HG03558 (cell line): ENCODE measurements around the gene RXRA.

Experiments
- ATAC-seq: cut with Tn5 transposase; IDR thresholded peaks from one replicate; pipeline ENCODE4 v1.9.1; 2021; ENCODE audit warnings: moderate number of reproducible peaks; ENCODE audit not compliant: unreplicated experiment; ENCODE audit errors: extremely low read depth

RXRA gene

DNA sequence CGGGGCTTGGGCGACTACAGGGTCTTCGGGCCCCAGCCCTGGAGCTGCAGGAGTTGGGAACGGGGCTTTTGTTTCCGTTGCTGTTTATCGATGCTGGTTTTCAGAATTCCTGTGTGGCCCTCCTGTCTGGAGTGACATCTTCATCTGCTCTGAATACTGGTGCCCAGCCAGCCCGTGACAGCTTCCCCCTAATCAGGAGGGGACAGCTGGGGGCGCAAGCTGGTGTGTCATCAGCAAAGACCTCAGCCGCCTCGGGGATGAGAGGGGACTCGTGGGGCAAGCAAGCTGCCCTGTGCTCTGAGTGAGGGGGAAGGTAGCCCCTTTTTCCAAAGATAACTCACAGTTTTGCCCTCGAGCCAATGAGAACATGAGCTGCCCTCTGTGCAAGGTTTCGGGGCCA, 110.7 kb downstream of the RXRA start:
- no peak for ATAC-seq

- no peak for ATAC-seq
Measured at GRCh38 chr9:134437403-134438194, 111.3 kb downstream of the RXRA start.

DNA sequence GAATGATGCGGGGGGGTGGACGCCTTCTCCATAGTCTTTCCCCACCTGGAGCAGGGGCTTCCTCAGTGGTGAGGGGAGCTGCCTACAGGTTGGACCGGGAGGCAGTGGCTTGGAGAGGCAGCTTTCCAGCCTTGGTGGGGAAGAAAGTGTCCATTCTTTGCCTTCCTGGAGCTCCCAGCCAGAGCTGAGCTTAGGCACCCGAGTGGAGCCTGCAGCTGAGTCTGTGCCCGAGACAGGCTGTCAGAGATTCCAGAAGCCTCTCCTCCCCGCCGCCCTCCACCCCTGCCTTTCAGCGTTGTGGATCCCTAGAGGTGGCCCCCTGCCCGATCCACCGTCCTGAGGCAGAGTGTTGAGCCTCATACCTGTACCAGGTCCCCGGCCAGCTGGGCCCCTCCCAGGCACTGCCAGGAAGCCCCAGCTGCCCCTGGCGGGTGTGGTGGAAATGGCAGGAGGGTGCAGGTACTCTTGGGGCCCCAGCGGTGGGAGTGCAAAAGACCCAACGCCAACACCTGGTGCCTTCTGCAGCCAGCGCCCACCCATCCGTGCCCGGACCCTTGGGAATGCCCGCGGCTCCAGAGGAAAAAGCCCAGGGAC, 112.0 kb downstream of the RXRA start:
- ATAC-seq = no peak

GRCh38 chr9:134439368-134439784, 113.1 kb downstream of the RXRA start:
- ATAC-seq = no peak

DNA sequence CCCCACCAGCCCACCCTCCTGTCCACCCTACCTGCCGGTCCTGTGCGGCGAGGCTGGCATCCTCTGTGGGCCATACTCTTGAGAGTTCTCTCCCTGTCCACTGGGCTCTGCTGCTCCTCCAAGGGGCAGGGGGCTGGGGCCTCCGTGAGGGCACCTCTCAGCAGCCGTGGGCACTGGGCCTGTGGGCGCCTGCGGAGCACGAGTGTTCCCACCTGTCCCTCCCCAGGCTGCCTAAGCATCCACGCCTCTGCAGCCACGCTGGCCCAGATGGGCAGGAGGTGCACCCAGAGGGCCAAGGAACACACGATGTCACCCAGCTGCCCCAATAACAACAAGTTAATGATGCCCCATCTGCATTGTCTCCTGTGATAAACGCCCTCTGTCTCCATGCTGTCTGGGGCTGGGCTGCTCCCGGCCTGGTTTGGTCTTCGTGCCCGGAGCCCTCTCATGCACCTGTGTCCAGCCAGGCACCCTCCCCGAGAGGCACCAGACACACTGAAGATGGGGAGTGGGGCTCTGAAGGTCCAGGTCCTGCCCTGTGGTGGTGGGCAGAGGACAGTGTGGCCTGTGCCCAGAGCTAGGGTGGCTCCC, 114.5 kb downstream of the RXRA start:
- no peak for ATAC-seq

DNA sequence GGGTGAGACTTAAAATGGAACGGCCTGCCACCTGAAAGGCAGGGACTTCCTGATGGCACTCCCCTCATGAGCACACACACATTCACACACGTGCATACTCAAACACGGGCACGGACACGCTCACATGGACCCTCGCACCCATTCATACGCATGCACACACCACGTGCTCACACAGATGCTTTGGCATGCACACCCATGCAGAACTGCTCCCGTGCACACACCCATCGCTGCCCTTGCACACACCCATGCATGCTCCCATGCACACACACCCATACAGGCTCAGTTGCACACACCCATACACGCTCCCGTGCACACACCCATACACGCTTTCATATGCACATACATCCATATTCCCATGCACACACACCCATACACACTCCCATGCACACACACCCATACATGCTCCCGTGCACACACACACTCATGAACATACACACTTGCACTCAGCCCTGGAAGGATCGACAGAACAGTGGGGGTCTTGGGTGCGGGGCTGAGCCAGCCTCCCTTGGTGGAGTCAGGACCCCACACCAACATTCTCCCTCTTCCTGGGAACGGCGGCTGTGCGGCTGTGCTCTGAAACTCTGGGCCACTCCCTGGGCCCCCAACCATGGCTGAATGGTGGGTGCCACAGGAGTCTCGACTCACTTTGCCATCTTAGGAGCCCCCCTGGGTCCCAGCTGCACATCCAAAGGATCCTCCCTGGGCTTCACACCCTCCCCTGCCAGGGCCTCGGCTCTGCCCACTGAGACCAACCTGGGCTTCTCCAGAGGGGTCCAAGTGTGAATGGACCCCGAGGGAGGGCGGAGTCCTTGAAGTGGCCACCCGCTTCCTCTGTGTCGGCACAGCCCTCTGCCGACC, 115.2 kb downstream of the RXRA start:
- ATAC-seq = no peak

DNA sequence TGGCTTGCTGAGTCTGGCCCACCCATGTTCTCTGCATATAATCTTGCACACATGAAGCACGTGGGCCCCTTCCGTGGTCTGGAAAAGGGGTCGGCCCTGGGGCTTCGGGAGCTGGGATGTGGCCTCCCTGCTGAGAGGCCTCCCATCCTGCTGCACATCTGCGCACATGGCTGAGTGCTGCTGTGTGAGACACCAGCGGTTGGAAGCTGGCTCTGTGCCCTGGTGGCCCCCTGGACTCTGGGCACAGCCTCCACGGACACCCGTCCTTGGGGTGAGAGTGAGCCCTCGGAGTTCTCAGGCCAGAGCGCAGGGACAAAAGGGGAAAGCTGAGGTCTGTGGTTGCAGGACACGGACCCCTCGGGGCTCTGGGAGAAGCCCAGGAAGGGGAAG, 115.8 kb downstream of the RXRA start:
- ATAC-seq = no peak

- ATAC-seq = no peak
Measured at GRCh38 chr9:134442486-134443173, 116.4 kb downstream of the RXRA start.

DNA sequence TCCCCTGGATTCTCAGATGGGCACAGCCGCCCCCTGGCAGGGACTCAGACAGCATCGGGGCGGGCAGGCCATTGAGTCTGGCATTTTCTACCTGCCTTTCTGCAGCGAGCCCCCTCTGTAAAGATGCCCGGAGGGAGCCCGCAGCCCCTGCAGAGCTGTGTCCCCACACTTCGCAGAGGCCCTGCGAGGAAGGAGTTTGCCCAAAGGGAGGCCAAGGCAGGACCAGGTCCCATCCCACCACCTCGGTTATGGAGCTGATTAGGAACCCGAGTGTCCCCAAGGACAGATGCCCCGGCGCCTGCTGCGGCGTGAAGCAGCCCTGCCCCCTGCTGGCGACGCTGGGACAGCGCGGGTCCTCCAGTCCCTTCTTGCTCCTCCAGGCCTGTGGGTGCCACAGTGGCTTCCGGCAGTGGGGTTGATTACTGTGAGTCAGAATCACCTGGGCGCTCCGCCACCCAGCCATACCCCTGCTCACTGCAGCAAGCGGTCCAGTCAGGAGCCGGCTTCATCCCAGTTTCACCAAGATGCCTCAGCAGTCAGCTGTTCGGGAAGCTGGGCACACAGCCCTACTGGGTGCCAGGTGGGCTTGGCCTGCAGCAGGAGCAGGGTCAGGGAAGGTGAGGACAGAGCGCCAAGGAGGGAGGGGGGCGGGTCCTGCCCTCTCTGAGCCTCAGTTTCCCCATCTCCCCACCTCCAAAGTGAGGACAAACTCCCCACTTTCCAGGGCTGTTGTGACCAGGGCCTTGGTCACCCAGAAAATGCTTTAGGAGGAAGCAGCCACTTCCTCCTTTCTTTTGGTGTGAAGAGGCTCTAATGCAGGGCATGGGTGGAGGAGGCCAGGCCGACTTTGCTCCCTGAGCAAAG, 117.2 kb downstream of the RXRA start:
- ATAC-seq = no peak

DNA sequence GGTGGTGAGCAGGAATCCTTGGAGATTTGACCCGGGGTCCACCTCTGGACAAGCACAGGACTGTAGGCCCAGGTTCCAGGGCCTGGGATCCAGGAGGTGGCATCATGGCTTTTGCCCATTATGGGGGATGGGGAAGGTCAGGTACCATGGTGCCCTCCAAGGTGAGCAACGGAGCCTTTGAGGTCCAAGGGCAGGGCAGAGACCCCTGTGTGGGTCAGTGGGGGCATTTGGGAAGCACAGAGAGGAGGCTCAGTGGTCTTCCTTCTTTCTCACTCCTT, 117.7 kb downstream of the RXRA start:
- no peak for ATAC-seq

DNA sequence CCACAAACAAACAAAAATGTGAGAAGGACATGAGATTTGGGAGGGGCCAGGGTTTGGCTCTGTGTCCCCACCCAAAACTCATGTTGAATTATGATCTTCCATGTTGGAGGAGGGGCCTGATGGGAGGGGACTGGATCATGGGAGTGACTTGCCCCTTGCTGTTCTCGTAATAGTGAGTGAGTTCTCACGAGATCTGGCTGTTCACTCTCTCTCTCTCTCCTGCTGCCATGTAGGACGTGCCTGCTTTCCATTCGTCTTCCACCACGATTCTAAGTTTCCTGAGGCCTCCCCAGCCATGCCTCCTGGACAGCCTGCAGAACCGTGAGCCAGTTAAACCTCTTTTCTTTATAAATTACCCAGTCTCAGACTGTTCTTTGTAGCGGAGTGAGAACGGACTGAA, 118.7 kb downstream of the RXRA start:
- no peak for ATAC-seq

- ATAC-seq = no peak
Measured at GRCh38 chr9:134449180-134449916, 123.1 kb downstream of the RXRA start.

DNA sequence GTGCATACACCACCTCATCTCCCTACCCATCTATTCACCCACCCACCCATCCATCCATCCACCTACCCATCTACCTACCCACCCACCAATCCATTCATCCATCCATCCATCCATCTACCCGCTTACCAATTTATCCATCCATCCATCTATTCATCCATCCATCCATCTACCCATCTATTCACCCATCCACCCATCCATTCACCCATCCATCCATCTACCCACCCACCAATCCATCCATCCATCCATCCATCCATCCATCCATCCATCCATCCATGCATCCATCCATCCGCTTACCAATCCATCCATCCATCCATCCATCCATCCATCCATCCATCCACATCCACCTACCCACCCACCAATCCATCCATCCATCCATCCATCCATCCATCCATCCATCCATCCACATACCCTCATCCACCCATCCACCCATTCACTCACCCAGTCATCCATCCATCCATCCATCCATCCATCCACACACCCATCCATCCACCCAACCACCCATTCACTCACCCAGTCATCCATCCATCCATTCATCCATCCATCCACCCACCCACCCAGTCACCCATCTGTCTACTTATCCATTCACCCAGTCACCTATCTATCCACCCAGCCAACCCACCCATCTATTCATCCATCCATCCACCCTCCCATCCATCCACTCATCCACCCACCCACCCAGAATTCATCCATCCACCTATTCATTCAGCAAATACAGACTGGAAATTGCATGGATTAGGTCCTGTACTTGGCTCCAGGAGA, 125.6 kb downstream of the RXRA start:
- no peak for ATAC-seq

- ATAC-seq = no peak
Measured at GRCh38 chr9:134452728-134453127, 126.5 kb downstream of the RXRA start.

- no peak for ATAC-seq
Measured at GRCh38 chr9:134453776-134454475, 127.7 kb downstream of the RXRA start.

DNA sequence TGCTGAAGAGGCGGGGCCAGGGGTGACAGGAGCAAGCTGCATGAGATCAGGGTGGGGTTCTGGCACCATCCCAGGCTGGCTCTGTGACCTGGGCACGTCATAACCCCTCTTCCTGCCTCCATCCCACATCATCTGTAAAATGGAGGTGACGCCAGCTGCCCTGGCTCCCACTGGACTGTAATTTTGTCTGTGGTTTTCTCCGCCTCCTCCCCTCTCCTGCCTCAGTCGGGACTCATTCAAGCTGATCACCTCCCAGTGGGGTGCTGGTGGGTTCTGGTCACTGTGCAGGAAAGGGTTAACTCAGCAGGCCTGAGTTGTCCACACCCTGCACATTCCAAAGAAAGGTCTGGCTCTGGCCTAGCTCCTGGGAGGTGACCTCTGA, 128.2 kb downstream of the RXRA start:
- ATAC-seq = no peak

- ATAC-seq = no peak
Measured at GRCh38 chr9:134455021-134455471, 128.8 kb downstream of the RXRA start.

GRCh38 chr9:134455537-134455933, 129.3 kb downstream of the RXRA start:
- ATAC-seq = no peak
